IMR-90 (cell line): ENCODE data around the gene ZNF587B. TPM values are rescaled to one million over a fixed set of nuclear protein-coding genes. Genes with fewer than 3 reads are reported as not detected.

Source experiments
- ATAC-seq: fragments of 200-7000 bp; cut with Tn5 transposase; 2 replicates; pipeline ENCODE4 v1.9.1; 2020; ENCODE audit warnings: low read depth, mild to moderate bottlenecking, moderate library complexity
- BruUV-seq: library from RNA; stranded (reverse); fragments of 400-500 nt; replicated peaks from 2 replicates; lab custom pipeline; 2021; lab: Mats Ljungman, UMichigan
- CTCF ChIA-PET: fragments of 300-600 bp; formaldehyde crosslinking; extraction: SDS; loops from one replicate; lab custom pipeline; 2021; ENCODE audit warnings: antibody characterized with exemption; lab: Yijun Ruan, JAX
- POLR2A ChIA-PET: fragments of 300-600 bp; sonication (Branson Sonifier 250); formaldehyde crosslinking; loops from one replicate; lab custom pipeline; 2022; ENCODE audit warnings: antibody characterized with exemption; ENCODE audit not compliant: unreplicated experiment; lab: Charles Lee
- DNase-seq: peaks from one replicate; pipeline ENCODE4 v3.0.0; 2013
- H2AFZ ChIP-seq: replicated peaks from 2 replicates; pipeline ENCODE3; 2013; ENCODE audit warnings: low read length, mild to moderate bottlenecking; ENCODE audit not compliant: poor library complexity
- H2AK5ac ChIP-seq: 2 replicates; pipeline ENCODE4 v1.6.1; 2013; ENCODE audit warnings: low read depth, low read length, inconsistent platforms
- H2AK9ac ChIP-seq: replicated peaks from 2 replicates; pipeline ENCODE3; 2013; ENCODE audit warnings: mild to moderate bottlenecking, low read depth, low read length, moderate library complexity; ENCODE audit not compliant: poor library complexity
- H2BK120ac ChIP-seq: 2 replicates; pipeline ENCODE4 v1.6.1; 2013; ENCODE audit warnings: low read depth, low read length, inconsistent platforms
- H2BK15ac ChIP-seq: 3 replicates; pipeline ENCODE4 v1.6.1; 2013; ENCODE audit warnings: low read depth, low read length, inconsistent platforms
- H2BK20ac ChIP-seq: 2 replicates; pipeline ENCODE4 v1.6.1; 2013; ENCODE audit warnings: low read depth, mild to moderate bottlenecking, inconsistent platforms, low read length, moderate library complexity
- H2BK5ac ChIP-seq: 2 replicates; pipeline ENCODE4 v1.6.1; 2013; ENCODE audit warnings: mild to moderate bottlenecking, low read depth, low read length, inconsistent platforms; ENCODE audit not compliant: poor library complexity, severe bottlenecking
- H3K14ac ChIP-seq: replicated peaks from 2 replicates; pipeline ENCODE4 v1.6.1; 2013; ENCODE audit warnings: low read depth, low read length, inconsistent platforms
- H3K18ac ChIP-seq: 2 replicates; pipeline ENCODE4 v1.6.1; 2013; ENCODE audit warnings: low read depth, low read length, control low read depth
- H3K23ac ChIP-seq: 2 replicates; pipeline ENCODE4 v1.6.1; 2013; ENCODE audit warnings: low read depth, low read length, inconsistent platforms
- H3K27ac ChIP-seq: 2 replicates; pipeline ENCODE4 v1.5.1; 2013; ENCODE audit warnings: mild to moderate bottlenecking, control low read depth, low read length; ENCODE audit not compliant: insufficient read depth
- H3K27me3 ChIP-seq: 2 replicates; pipeline ENCODE4 v1.6.1; 2013; ENCODE audit warnings: low read length; ENCODE audit not compliant: control insufficient read depth, insufficient read depth
- H3K36me3 ChIP-seq: 2 replicates; pipeline ENCODE4 v1.6.1; 2013; ENCODE audit warnings: low read length, mixed read lengths; ENCODE audit not compliant: control insufficient read depth, insufficient read depth
- H3K4ac ChIP-seq: 2 replicates; pipeline ENCODE4 v1.6.1; 2013; ENCODE audit warnings: low read depth, low read length, inconsistent platforms
- H3K4me1 ChIP-seq: 2 replicates; pipeline ENCODE4 v1.6.1; 2013; ENCODE audit warnings: low read length, mixed read lengths; ENCODE audit not compliant: control insufficient read depth, insufficient read depth
- H3K4me2 ChIP-seq: 2 replicates; pipeline ENCODE4 v1.6.1; 2013; ENCODE audit warnings: low read depth, mild to moderate bottlenecking, control low read depth, low read length, moderate library complexity
- H3K4me3 ChIP-seq: 2 replicates; pipeline ENCODE4 v1.5.1; 2013; ENCODE audit warnings: low read depth, mild to moderate bottlenecking, control low read depth, low read length, moderate library complexity; ENCODE audit not compliant: insufficient read depth
- H3K56ac ChIP-seq: 2 replicates; pipeline ENCODE4 v1.6.1; 2013; ENCODE audit warnings: low read length, inconsistent platforms; ENCODE audit not compliant: insufficient read depth; ENCODE audit errors: extremely low read depth
- H3K79me1 ChIP-seq, 2 experiments: 2 replicates each; pipeline ENCODE4 v1.6.1; 2013; ENCODE audit warnings: low read length in 2 of 2, inconsistent platforms in 1 of 2, low read depth in 1 of 2
- H3K9ac ChIP-seq: 2 replicates; pipeline ENCODE4 v1.6.1; 2013; ENCODE audit warnings: low read depth, low read length, control low read depth
- H3K9me1 ChIP-seq: 2 replicates; pipeline ENCODE4 v1.6.1; 2013; ENCODE audit warnings: low read length, inconsistent platforms; ENCODE audit not compliant: insufficient read depth
- H3K9me3 ChIP-seq: 2 replicates; pipeline ENCODE4 v1.6.1; 2013; ENCODE audit warnings: low read length; ENCODE audit not compliant: control insufficient read depth, insufficient read depth
- H4K20me1 ChIP-seq: 2 replicates; pipeline ENCODE4 v1.6.1; 2013; ENCODE audit warnings: low read length, inconsistent platforms; ENCODE audit not compliant: insufficient read depth
- H4K5ac ChIP-seq: 2 replicates; pipeline ENCODE4 v1.6.1; 2013; ENCODE audit warnings: mild to moderate bottlenecking, low read depth, low read length, control low read depth
- H4K8ac ChIP-seq, 2 experiments: 2 replicates each; pipeline ENCODE4 v1.6.1; 2013; ENCODE audit warnings: low read depth in 2 of 2, low read length in 2 of 2, control low read depth in 1 of 2, inconsistent platforms in 1 of 2
- H4K91ac ChIP-seq: 2 replicates; pipeline ENCODE4 v1.6.1; 2013; ENCODE audit warnings: low read depth, low read length, inconsistent platforms; ENCODE audit not compliant: insufficient read depth
- CEBPB ChIP-seq: IDR thresholded peaks from 2 replicates; pipeline ENCODE4 v1.6.1; 2012; ENCODE audit warnings: low read depth, low read length, improper control_type of control experiment
- RCOR1 ChIP-seq: IDR thresholded peaks from 2 replicates; pipeline ENCODE4 v1.6.1; 2012; ENCODE audit warnings: mild to moderate bottlenecking, low read length, improper control_type of control experiment; ENCODE audit not compliant: insufficient replicate concordance
- WGBS, 2 experiments: methylation state at CpG; one replicate each; pipeline versions ENCODE4 v1.1.5 to v1.1.7; 2013; ENCODE audit warnings: missing lambda C conversion rate in 2 of 2; ENCODE audit not compliant: insufficient read length in 1 of 2; ENCODE audit errors: extremely low coverage in 2 of 2; 5-methylcytosine and 5-hydroxymethylcytosine counted together
- dilution Hi-C: fragments of 300-500 bp; cut with HindIII; formaldehyde crosslinking; loops from one replicate; pipeline ENCODE4 v1.14.3; 2018; ENCODE audit warnings: low sequenced_read_pairs; ENCODE audit not compliant: unreplicated experiment
- in situ Hi-C: fragments of 300-500 bp; cut with MboI; formaldehyde crosslinking; loops from 3 replicates; pipeline ENCODE4 v1.14.3; 2019; ENCODE audit warnings: low sequenced_read_pairs, inconsistent platforms, mixed read lengths
- intact Hi-C: fragments of 100-400 bp; cut with micrococcal nuclease; formaldehyde crosslinking; loops from 2 replicates; pipeline ENCODE4 v1.10.0; 2022
- polyA plus RNA-seq, 3 experiments: library from polyadenylated mRNA; depleted of rRNA; stranded (reverse); fragments of >200 nt; gene quantifications; 2 replicates each; pipeline ENCODE4 v1.2.3, GENCODE V29; 2012; ENCODE audit warnings: low replicate concordance in 1 of 3
- total RNA-seq: library from RNA; depleted of rRNA; stranded (reverse); fragments of >200 nt; gene quantifications from 2 replicates; pipeline ENCODE4 v1.2.3, GENCODE V29; 2012

Gene ZNF587B
- total and polyA plus RNA-seq, 2 of the 4 experiments (the other 2 are of a cell fraction), result 3.7 to 33.9 TPM

GRCh38 chr19:57786286-57786685, 43.8 kb upstream of the ZNF587B start:
- POLR2A ChIA-PET, result no interaction called here
- dilution Hi-C loops, result no loop called here
- H4K5ac ChIP-seq, result no peak overlapping the region
- intact Hi-C loops, result no loop called here
- no peak overlapping the region for H2AFZ ChIP-seq
- BruUV-seq, result no TSS peak
- no peak overlapping the region for H3K4ac ChIP-seq
- no peak overlapping the region for H3K18ac ChIP-seq
- H3K4me3 ChIP-seq, result no peak overlapping the region
- no peak overlapping the region for H3K56ac ChIP-seq
- DNase-seq (no peak), ATAC-seq (no peak)
- in situ Hi-C loops, result no loop called here
- 98% methylated on average over 21 of the region's 38 CpGs; no CpG with 5 or more reads in 1 of the 2 experiments for WGBS, 2 experiments
- H3K9me3 ChIP-seq, result peaks cover 23% of the 10 kb centered on the region
- no peak overlapping the region for H3K23ac ChIP-seq
- no peak overlapping the region for H3K14ac ChIP-seq
- CTCF ChIA-PET, result no interaction called here
- H4K91ac ChIP-seq, result no peak overlapping the region
- no peaks in the 10 kb centered on the region; the same call in 1 of the 2 replicates for H4K20me1 ChIP-seq
- no peak for TF ChIP-seq RCOR1
- TF ChIP-seq CEBPB, result no peak
- no peak overlapping the region for H2BK20ac ChIP-seq
- no peak overlapping the region for H3K27ac ChIP-seq
- no peak overlapping the region for H4K8ac ChIP-seq
- H2BK120ac ChIP-seq, result no peak overlapping the region
- H3K4me1 ChIP-seq, result no peaks in the 10 kb centered on the region
- H3K9ac ChIP-seq, result no peak overlapping the region
- no peak overlapping the region for H2AK5ac ChIP-seq
- H3K27me3 ChIP-seq, result no peaks in the 10 kb centered on the region
- H3K36me3 ChIP-seq, result peaks cover 26% of the 10 kb centered on the region
- H3K4me2 ChIP-seq, result no peak overlapping the region
- H3K9me1 ChIP-seq, result no peaks in the 10 kb centered on the region
- H2AK9ac ChIP-seq, result no peak overlapping the region
- no peak overlapping the region for H2BK5ac ChIP-seq
- H2BK15ac ChIP-seq, result no peak overlapping the region
- H3K79me1 ChIP-seq, result peaks cover 23 to 46% of the 10 kb centered on the region in 2 experiments
